Pulmonary artery endothelial cell (primary cell): ENCODE data around the gene PDS5A. TPM values are rescaled to one million over a fixed set of nuclear protein-coding genes. Genes with fewer than 3 reads are reported as not detected.
"Not testable (repeated sequence)": the region's sequence is repeated elsewhere in the genome, so short reads cannot be mapped to it uniquely, and the experiment has no call there.

Experiments
- DNase-seq: peaks from one replicate; pipeline ENCODE4 v3.0.0-alpha.2; 2011; ENCODE audit warnings: low read depth, low spot score
- total RNA-seq: library from RNA; depleted of rRNA; stranded (reverse); fragments of >200 nt; gene quantifications from 2 replicates; pipeline ENCODE4 v1.2.3, GENCODE V29; 2014

The PDS5A gene
- total RNA-seq, 1 donor from 2014 or later, result 62.8 TPM

DNA sequence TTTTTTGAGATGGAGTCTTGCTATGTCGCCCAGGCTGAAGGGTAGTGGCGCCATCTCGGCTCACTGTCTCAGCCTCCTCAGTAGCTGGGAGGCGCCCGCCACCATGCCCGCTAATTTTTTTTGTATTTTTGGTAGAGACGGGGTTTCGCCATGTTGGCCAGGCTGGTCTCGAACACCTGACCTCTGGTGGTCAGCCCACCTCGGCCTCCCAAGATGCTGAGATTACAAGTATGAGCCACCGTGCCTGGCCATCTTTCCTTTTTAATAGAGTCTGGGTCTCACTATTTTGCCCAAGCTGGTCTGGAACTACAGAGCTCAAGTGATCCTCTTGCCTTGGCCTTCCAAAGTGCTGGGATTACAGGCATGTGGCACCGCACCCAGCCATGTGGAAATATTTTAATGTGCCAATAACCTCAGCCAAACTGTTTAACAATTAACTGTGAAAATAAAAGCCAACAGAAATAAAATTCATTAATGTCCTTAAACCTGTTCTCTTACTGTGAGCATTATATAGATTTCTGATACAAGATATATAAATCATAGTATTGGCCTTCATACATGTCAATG is 16.3 kb downstream of the PDS5A start:
- no peak for DNase-seq

DNA sequence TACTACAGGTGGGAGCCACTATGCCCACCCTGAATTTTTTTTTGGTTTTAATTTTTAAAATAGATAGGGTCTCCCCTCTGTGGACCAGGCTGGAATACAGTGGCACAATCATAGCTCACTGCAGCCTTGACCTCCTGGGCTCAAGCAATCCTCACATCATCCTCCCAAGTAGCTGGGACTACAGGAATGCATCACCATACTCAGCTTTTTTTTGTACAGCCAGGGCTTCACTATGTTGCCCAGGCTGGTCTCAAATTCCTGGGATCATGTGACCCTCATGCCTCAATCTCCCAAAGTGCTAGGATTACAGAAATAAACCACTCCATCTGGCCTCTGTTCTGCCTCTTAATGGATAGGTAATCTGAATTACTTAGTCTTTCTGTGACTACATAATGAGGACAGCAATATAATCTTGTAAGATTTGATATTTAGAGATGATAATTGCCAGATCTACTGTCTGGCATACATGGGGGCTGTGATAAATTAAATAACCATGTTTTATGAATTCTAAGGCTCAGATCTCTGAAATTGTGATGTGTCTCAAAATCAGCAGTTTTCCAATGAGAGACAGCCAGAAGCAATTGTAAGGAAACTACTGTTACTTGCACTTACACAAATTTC is 26.7 kb downstream of the PDS5A start:
- DNase-seq, result no peak

DNA sequence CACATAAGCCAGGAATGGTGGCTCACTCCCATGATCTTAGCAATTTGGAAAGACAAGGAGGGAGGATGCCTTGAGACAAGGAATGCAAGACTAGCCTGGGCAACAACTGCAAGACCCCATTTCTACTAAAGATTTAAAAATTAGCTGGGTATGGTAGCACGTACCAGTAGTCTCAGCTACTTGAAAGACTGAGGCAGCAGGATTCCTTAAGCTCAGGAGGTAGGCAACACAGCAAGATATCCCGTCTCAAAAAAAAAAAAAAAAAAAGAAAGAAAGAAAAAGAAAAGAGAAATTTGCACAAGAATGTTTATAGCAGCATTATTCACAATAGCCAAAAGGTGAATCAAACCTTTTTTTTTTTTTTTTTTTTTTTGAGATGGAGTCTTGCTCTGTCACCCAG is 29.7 kb downstream of the PDS5A start:
- no peak for DNase-seq

DNA sequence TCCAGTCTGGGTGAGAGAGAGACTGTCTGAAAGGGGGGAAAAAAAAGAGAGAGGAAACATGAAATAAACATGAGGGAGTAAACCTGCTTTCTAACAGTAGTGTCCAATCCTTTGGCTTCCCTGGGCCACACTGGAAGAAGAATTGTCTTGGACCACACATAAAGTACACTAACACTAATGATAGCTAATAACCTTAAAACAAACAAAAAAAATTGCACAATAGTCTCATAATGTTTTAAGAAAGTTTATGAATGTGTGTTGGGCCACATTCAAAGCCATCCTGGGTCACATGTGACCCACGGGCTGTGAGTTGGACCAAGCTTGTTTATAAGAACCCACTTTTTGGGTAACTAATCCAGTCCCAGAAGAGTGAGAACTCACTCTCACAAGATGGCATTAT is 30.3 kb downstream of the PDS5A start:
- DNase-seq, result no peak

DNA sequence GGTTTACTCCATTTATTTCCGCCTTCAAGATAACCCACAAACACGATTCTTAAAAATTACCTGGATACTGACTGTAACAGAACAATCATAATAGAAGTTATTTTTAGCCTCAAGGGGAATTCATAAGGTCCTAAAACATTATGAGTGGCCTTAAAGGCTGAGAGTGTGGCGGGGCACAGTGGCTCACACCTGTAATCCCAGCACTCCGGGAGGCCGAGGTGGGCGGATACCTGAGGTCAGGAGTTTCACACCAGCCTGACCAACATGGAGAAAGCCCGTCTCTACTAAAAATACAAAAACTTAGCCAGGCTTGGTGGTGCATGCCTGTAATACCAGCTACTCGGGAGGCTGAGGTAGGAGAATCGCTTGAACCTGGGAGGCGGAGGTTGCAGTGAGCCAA is 33.5 kb downstream of the PDS5A start:
- DNase-seq, result not testable (repeated sequence)

DNA sequence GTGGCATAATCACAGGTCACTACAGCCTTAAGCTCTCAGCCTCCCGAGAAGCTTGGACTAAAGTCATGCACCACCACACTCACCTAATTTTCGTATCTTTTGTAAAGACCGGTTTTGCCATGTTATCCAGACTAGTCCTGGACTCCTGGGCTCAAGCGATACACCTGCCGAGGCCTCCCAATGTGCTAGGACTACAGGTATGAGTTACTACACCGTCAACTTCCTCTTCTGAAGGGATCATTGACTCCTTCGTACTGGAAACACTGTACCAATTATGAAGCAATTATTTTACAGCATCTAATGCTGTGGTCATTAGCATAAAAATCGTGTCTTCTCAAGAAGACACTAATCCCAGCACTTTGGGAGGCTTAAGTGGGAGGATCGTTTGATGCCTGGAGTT is 35.2 kb downstream of the PDS5A start:
- no peak for DNase-seq

DNA sequence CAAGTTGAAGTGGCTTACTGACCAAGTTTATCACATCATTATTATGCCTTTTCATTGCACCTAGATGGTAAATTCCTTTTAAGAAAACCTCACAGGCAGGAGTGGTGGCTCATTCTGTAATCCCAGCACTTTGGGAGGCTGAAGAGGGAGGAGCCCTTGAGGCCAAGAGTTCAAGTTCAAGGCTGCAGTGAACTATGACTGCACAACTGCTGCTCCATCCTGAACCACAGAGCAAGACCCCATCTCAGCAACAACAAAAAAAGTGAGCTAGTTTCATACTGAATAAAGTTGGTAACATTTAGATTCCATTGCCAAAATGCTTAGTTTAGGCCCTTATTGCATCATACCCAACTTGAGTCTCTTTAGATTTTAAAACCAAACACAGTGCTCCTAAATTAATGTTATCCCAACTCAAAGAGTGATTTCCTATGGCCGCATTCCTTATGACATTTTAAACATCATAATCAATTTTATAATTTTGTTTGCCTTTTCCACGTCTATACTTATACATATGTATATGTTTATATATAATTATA is 36.0 kb downstream of the PDS5A start:
- DNase-seq, result no peak

DNA sequence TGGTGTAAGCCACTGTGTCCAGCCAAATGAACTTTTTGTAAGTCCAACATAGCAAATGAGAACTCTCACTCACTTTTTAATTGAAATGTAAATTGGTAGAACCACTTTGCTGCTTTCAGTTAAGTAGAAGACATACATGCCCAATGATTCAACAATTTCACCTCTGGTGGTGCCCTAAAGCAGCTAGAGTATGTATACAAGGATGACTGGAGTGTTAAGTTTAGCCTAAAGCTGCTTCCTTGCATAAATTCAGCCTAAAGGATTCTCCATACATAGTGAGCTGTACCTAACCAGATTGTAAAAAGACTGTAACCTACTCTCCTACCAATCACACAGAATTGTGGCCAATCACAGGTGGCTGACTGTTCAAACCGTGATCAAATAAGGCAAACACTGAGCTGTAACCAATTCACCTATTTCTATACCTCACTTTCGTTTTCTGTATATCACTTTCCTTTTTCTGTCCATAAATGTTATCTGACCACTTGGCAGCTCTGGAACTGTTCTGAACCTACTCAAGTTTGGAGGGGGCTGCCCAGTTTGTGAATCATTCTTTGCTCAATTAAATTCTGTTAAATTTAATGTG is 39.9 kb downstream of the PDS5A start:
- no peak for DNase-seq

DNA sequence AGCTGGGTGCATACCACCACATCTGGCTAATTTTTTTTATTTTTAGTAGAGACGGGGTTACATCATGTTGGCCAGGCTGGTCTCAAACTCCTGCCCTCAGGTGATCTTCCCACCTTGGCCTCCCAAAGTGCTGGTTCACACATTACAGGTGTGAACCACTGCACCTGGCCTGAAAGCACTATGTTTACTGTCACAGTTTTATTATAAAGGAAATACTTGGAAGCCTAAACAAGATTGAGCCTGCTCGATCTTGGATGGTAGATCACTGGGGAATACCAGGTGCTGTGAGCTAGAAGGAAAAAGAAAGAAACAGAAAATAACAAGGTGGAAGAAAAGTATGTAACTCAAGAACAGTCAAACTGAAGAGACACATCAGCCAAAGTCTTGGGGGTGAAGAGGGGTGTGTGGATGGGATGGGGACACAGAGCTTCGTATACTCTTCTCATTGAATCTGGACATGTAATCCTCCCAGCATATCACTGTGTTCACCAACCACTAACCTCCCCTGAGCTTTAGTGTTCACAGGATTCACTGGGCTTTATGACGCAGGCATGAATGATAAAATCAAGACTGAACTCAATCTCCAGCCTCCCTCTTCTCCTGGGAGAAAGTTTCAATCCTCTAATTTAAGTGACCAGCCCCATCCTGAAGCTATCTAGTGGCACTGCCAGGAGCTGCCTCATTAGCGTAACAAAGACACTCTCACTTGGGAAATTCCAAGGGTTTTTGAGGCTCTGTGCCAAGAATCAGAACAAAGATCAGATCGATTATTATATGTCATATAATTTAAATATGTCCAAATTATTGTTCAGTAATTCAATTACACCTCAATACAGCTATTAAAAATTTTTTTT is 40.9 kb downstream of the PDS5A start:
- DNase-seq, result no peak

DNA sequence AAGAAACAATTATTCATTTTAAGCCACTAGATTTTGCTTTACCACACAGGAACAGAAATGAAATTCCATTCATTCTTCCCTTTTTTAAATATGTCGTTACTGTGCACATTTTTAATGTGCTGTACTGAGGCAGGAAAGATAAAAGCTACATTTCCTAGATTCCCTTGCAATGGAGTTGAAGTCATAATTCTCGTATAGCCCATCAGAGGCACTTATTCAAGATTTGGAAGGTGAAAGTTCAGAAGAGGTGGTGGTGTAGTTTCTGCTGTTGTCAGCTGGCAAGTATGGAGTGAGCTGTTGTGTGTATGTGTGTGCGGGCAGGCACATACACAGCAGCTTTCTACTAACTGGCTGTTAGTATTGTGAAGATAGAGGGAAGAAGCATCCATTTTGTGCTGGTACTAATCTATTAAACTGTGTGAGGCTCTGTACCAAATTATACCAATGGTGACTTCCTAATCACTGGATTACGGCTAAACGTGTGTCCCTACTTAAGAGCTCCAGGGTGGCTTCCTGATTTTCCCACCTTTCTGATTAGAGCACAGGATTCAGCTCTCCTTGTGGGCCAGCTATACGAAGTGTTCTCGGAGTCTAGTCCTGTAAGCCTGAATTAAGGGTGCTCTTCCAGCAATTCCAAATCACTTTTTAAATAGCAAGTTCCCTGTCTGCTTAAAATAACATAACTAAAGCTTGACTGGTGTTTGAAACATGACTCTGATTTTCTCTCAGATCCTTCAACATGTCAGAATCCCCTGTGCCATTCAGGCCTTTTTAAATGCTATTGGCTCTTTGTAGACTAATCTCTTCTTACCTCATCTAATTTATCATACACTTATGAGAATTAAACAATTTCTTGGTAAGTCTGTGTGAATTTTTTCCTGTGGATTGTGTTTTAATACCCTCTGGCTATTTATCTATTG is 43.8 kb downstream of the PDS5A start:
- DNase-seq, result no peak

DNA sequence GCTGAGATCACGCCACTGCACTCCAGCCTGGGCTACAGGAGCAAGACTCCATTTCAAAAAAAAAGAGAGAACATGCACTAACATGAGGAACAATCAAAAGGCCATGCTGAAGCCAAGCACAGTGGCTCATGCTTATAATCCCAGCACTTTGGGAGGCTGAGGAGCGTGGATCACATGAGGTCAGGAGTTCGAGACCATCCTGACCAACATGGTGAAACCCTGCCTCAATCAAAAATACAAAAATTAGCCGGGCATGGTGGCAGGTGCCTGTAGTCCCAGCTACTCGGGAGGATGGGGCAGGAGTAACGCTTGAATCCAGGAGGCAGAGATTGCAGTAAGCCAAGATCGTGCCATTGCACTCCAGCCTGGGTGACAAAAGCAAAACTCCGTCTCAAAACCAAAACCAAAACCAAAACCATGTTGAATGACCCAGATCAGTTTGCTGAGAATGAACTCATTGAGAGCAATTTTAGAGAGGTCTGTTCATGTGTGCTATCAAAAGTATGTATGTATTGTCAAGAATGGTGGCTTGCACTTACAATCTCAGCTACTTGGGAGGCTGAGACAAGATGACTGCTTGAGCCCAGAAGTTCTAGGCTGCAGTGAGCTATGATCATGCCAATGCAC is 44.8 kb downstream of the PDS5A start:
- no peak for DNase-seq

DNA sequence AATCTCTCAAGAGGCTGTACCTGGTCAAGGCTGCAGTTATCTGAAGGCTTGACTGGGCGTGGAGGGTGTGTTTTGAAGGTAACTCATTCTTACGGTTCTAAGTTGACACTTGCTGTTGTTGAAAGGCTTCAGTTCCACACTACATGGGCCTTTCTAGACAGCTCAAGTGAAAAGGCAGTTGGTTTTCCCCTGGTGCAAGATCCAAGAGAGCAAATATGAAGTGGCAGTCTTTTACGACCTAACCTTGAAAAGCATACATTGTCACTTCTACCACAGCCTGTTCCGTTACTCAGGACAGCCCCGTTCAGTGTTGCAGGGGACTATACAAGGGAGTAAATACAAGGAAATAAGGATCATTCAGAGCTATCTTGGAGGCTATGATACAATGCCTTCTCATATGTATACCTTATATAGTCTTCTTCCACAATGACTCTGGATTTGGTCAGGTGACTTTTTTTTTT is 46.2 kb downstream of the PDS5A start:
- no peak for DNase-seq

DNA sequence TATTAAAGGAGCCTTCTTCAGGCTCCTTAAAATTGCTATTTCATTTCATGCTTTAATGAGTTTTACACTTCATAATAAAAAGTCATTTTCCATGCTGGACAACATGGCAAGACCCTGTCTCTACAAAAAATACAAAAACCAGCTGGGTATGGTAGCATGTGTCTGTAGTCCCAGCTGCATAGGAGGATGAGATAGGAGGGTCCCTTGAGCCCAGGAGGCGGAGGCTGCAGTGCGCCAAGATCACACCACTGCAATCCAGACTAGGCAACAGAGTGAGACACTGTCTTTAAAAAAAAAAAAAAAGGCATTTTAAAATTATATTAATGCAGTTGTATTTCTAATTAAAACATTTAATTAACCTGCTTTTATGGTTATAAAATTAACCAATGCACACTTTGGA is 49.2 kb downstream of the PDS5A start:
- DNase-seq, result no peak

DNA sequence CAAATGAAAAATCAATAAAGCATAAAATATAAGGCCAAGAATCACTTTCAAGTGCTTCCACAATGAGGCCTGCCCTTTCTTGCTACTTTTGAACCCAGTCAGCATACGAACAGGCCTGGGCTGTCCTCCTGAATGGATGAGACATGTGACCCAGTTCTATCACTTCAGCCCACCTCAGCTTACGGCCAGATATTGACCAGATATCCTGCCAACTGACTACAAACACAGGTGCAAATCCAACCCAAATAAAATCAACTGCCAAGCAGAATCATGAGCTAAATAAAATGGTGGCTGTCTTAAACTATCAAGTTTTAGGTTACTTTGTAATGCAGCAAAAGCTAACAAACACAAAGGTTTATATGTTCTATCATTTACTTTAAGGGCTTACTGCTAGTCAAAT is 53.7 kb downstream of the PDS5A start:
- DNase-seq, result no peak

DNA sequence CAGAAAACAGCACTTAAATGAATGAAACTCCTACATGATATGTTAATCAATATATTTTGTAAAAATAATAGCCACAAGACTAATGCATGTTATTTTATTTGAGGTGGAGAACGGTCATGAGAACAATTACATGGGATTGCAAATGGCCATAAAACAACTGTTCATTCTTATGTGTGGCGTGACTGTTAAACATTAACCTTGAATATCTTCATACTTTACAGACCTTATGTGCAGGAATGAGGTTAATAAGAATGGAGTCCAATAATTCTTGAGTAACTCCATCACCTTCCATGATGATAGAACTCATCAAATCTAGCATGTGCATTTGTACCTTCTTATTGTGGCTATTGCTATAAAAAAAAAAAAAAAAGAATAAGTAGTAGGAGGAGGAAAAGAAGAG is 55.3 kb downstream of the PDS5A start:
- no peak for DNase-seq

DNA sequence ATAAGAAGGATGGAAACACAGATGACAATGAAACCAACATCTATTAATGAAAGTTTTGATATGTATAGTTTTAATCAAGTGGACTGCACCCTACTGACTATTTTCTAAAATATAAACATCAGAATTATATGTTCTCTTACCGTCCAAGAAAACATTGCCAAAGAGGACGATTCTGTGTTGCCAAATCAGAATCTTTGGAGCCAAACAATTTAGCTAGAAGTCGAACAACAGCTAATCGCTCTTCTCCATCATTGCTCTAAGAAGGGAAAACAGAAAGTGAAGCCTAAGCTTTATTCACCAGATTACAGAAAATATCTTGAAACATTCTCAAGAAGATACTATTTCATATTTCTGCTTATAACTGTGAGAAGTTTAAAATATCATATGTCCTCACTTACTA is 64.2 kb downstream of the PDS5A start:
- no peak for DNase-seq

DNA sequence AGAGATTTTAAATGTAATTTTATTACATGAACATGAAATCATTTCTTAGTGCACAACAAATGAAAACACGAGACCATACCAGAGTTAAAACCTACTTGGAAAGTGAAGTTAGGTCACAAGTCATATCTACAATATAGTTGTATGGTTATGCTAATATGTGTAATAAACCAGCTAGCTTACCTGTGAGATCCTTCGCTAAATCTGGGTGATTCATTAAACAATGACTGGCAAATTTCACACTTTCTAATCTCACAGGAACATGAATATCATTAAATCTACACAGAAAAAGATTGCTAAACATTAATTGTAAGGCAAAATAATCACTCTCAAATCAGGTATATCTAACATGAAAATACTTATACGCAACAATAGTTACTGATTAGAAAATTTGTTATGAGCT is 67.6 kb downstream of the PDS5A start:
- no peak for DNase-seq

DNA sequence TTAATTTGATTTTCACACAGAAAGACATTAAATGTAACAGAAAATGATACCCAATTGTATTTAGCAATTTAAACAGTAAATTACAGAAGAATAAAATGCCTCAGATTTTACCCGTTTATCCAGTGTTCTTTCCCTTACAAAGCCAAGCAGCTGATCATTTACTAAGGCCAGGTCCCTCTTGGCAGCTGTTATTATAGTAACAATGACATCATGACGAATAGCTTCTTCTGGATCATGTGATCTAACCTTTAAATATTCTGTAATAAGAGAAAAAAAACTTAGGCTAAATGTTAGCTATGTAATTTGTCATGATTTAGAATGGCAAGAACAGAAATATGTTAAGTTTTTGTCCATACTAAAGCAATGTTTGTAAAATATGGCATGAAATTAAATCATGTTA is 69.4 kb downstream of the PDS5A start:
- DNase-seq, result no peak

DNA sequence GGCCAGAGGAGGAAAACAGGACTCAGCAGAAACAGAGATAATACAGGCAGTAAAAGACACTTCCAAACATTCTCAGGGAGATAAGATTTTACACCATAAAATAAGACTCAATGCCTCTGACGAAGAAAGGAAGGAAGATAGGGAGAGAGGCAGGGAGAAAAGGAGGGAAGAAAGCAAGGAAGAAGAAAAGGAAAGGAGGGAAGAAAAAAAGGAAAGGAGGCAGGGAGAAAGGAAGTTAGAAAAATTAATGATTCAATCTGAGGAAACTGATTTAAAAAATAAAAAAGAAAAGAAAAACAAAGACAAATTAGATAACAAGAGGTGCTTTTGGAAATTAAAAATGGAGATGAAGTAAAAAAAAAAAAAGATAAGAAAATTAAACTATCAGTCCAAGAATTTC is 72.1 kb downstream of the PDS5A start:
- no peak for DNase-seq

DNA sequence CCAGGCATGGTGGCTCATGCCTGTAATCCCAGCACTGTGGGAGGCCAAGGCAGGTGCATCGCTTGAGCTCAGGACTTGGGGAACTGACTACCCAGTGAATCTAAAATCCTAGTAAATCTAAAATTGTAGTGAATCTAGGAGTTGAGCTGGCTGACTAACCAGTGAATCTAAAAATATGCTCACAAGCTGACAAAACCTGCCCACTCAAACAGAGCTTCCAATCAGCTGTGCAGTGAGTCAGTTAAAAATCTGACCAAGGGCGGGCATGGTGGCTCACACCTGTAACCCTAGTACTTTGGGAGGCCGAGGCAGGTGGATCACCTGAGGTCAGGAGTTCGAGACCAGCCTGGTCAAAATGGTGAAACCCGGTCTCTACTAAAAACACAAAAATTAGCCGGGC is 72.7 kb downstream of the PDS5A start:
- not testable (repeated sequence) for DNase-seq

DNA sequence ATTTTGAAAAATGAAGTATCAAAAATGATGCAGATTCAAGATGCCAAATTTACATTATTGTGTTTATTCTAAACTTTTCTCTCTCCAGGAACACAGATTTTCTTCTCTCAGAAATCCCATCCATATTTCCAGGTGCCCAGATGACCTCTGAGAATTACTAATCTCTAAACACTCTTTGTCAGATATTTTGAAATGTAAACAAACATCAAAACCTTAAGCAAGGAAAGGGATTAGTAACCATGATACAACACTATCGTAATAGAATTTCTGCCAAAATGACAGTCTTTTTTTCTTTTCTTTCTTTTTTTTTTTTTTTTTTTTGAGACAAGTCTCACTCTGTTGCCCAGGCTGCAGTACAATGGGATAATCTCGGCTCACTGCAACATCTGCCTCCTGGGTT is 76.7 kb downstream of the PDS5A start:
- no peak for DNase-seq
